C4-2B (cell line): ENCODE measurements around the gene DGKI.

Experiments used
- H3K27ac ChIP-seq: fragments of 450-650 bp; 2 replicates; pipeline ENCODE4 v1.5.1; 2017
- ZFX ChIP-seq: fragments of 450-650 bp; IDR thresholded peaks from 2 replicates; pipeline ENCODE4 v1.6.1; 2017
- TF ChIP-seq, protein P1 (sequence below): fragments of 450-650 bp; conservative IDR thresholded peaks from 2 replicates; pipeline ENCODE4 v1.5.1; 2017; ENCODE audit warnings: mild to moderate bottlenecking

DGKI gene

DNA sequence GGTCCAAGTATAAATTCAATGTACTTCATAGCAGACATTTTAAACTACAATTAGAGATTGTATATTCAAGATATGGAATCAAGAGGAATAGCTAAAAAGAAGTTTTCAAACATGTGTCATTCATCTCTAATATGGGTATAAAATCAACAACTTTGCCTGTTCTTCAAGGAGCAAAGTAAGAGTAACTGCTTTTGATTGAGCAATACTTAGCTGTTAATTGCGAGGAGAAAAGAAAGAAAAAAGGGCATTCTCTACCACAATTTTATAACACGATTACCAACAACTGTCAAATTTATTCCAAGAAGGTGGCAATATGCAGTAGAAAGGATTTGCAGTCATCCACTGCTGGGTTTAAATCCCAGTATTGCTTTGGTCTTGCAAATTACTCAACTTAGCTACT is 356.9 kb downstream of the DGKI start:
- no peak overlapping the region for H3K27ac ChIP-seq

DNA sequence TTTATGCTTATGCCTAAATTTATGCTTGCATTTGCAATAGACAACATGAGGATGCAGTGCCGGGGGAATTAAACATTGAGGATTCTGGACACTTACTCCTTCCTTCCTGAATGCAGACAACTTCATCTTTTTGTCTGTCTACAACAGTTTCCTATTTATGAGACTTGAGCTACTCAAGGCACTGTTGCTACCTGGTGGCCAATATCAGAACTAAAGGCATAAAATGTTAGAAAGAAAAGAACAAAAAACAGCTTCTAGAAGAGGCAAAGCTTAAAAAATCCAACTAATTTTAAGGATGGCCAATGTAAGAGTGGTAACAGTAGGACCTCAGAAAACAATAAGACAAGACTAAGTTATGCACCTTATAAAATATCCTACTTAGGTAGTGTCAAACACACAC is 358.7 kb downstream of the DGKI start:
- TF ChIP-seq ZFX, result no peak
- TF ChIP-seq, protein P1, sequence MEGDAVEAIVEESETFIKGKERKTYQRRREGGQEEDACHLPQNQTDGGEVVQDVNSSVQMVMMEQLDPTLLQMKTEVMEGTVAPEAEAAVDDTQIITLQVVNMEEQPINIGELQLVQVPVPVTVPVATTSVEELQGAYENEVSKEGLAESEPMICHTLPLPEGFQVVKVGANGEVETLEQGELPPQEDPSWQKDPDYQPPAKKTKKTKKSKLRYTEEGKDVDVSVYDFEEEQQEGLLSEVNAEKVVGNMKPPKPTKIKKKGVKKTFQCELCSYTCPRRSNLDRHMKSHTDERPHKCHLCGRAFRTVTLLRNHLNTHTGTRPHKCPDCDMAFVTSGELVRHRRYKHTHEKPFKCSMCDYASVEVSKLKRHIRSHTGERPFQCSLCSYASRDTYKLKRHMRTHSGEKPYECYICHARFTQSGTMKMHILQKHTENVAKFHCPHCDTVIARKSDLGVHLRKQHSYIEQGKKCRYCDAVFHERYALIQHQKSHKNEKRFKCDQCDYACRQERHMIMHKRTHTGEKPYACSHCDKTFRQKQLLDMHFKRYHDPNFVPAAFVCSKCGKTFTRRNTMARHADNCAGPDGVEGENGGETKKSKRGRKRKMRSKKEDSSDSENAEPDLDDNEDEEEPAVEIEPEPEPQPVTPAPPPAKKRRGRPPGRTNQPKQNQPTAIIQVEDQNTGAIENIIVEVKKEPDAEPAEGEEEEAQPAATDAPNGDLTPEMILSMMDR, result peak; percentile 38
- H3K27ac ChIP-seq, result no peak overlapping the region

More for the DNA sequence above, 356.9 kb downstream of the DGKI start:
- TF ChIP-seq, protein P1, result no peak
- TF ChIP-seq ZFX, result no peak

DNA sequence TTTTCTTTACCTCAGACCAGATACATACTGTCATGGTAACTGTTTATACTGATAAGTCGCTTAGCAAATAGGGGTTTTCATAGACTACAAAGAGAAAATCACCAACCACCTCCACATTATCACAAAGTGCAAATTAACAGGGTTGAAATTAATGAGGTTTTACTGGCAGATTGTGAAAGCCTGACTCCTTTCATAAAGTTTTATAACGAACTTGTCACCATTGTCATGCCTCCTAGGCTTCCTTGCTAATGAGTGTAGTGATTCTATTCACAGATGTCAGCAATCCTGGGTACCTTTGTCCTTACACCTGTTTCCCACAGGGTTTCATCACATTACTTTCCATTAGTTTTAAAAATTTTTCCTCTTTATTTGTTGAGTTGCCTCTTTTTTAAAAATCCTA is 361.0 kb downstream of the DGKI start:
- no peak overlapping the region for H3K27ac ChIP-seq

DNA sequence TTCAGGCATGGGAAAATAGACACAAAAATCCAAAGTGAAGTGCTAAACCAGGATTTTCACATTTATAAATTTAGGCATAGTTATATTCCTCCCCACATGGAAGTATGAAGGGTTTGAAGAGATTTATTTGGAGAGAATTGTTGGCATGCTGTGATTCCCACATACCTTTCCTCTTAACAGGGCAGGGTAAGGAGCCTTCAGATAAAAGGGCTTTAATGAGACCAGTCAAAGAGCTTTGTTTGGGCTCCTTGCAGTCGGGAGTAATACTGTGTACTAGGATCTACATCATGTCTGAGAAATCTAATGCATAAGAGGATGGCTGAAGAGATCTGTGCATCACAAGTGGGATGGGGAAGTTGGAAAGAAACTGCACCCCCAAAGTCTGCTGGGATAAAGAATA is 362.4 kb downstream of the DGKI start:
- TF ChIP-seq, protein P1, result no peak
- no peak for TF ChIP-seq ZFX

More for the DNA sequence above, 361.0 kb downstream of the DGKI start:
- TF ChIP-seq, protein P1, result no peak
- TF ChIP-seq ZFX, result no peak

DNA sequence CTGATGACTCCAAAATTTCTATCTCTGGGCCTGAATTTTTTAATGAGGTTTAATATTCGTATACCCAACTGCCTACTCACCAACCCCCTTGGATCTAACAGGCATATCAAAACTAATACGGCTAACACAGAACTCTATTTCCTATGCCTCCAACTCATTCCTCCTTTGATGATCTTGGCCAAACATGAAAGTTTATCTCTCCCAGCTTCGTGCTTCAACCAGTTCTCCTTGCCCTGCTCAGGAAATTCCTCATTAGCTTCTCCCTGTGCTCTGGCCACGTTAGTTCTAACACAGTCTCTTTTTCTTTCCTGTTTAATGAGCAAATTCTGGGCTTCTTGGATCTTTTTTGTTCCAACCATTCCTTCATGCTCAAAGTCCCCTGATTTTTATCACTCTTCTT is 364.3 kb downstream of the DGKI start:
- TF ChIP-seq ZFX, result no peak
- TF ChIP-seq, protein P1, result no peak
- H3K27ac ChIP-seq, result no peak overlapping the region

More for the DNA sequence above, 362.4 kb downstream of the DGKI start:
- no peak overlapping the region for H3K27ac ChIP-seq

DNA sequence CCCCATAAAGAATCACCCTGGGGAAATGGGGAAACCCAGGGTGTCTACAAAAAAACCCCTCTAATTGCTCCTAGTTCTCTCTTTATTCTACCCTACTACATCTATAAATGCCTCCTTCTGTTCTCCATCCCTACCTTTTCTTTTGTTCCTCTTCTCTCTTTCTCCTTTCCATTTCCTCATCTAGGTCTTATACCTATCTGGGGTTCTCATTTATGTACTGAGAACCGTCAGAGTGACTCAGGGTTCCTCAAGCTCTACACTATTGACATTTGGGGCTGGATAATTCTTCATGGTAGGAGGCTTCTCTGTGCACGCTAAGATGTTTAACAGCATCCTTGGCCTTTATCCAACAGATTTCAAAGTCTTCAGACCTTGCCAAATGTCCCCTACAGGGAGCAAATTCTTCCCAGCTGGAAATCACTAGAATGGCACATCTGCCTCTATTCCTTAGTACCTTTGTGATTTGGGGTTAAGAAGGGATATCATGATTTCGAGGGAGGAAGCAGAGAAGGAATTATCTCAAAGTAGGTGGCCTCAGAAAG is 365.9 kb downstream of the DGKI start:
- TF ChIP-seq ZFX, result no peak
- TF ChIP-seq, protein P1, result no peak
- no peak overlapping the region for H3K27ac ChIP-seq

DNA sequence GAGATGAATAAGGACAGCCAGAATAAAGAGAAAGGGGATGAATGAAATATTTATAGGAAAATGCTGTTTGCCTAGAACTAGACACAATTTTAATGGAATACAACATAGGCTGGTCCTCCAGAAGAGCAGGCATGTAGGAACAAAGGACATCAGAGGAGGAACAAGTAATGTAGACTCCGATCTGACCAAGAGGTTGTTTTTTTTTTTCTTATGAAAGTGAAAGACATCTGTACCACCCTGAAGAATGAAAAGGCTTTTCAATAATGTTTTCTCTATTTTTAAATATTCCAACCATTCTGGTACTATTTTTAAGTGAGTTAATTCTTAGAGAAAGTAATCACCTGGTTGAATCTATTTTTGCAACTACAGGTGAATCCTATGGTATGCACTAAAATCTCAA is 366.4 kb downstream of the DGKI start:
- H3K27ac ChIP-seq, result no peak overlapping the region
- no peak for TF ChIP-seq ZFX
- TF ChIP-seq, protein P1, result no peak
